GM12874 (cell line): ENCODE measurements around the gene KCTD5.

Experiments used
- CTCF ChIP-seq: IDR thresholded peaks from 2 replicates; pipeline ENCODE4 v1.5.1; 2011; ENCODE audit warnings: low read depth, mild to moderate bottlenecking, control low read depth, low read length, moderate library complexity; ENCODE audit not compliant: insufficient read depth

The KCTD5 gene

GRCh38 chr16:2720719-2721633, 38.7 kb downstream of the KCTD5 start:
- peak; percentile 75 for TF ChIP-seq CTCF

GRCh38 chr16:2724088-2724676, 41.9 kb downstream of the KCTD5 start:
- TF ChIP-seq CTCF: no peak

GRCh38 chr16:2724816-2725348, 42.6 kb downstream of the KCTD5 start:
- no peak for TF ChIP-seq CTCF

- no peak for TF ChIP-seq CTCF
These were observed 44.6 kb downstream of the KCTD5 start for GRCh38 chr16:2726923-2727322.

- no peak for TF ChIP-seq CTCF
These were observed 45.7 kb downstream of the KCTD5 start for GRCh38 chr16:2728034-2728433.

- no peak for TF ChIP-seq CTCF
These were observed 52.7 kb downstream of the KCTD5 start for GRCh38 chr16:2734844-2735515.

- no peak for TF ChIP-seq CTCF
These were observed 54.3 kb downstream of the KCTD5 start for GRCh38 chr16:2736476-2737237.
